GM23248 (cell line): ENCODE data around the gene RYR3.

Source experiments
- EZH2 ChIP-seq: fragments of 200-600 bp; sonication (generic); IDR thresholded peaks from 2 replicates; pipeline ENCODE4 v1.6.1; 2018; ENCODE audit warnings: antibody characterized with exemption, mild to moderate bottlenecking; ENCODE audit not compliant: insufficient read depth, poor library complexity, severe bottlenecking
- EZH2phosphoT487 ChIP-seq: fragments of 200-600 bp; sonication (generic); IDR thresholded peaks from 2 replicates; pipeline ENCODE4 v1.6.1; 2018; ENCODE audit warnings: antibody characterized with exemption, moderate library complexity, mild to moderate bottlenecking, low read depth; ENCODE audit not compliant: insufficient read depth

DNA sequence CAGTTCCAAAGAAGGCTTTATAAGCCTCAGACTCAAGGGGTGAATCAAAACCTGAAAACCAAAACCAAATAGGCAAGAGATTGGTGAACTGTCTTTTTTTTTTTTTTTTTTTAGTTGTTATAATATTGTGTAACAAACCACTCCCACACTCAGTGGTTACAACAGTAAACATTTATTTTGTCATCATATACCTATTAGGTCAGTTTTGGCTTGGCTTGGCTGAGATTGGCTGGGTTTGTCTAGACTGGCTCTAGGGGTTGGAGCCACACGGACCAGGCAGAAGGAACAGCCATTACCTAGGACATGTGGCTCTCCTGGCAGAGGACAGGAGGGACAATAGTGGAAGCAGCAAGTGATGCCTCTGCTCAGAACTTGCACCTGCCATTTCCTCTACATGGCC, 26.4 kb upstream of the RYR3 start:
- no peak for TF ChIP-seq EZH2
- no peak for TF ChIP-seq EZH2phosphoT487
